Upper lobe of left lung (tissue), 4 donors: ENCODE results near the gene GNPTAB.

ENCODE experiments used
- EP300 ChIP-seq, 4 donors: sonication (generic); formaldehyde crosslinking; IDR thresholded peaks; one replicate each; pipeline ENCODE4 v1.5.1; 2017; ENCODE audit warnings: antibody characterized with exemption in 4 of 4, control low read depth in 2 of 4
- POLR2A ChIP-seq, 4 donors: fragments of 450-650 bp; IDR thresholded peaks; one replicate each; pipeline ENCODE4 v1.5.1; 2016 to 2017; ENCODE audit warnings: antibody characterized with exemption in 4 of 4, mild to moderate bottlenecking in 2 of 4
- POLR2AphosphoS5 ChIP-seq, 2 donors: sonication (generic); formaldehyde crosslinking; IDR thresholded peaks; one replicate each; pipeline ENCODE4 v1.5.1; 2017; ENCODE audit warnings: antibody characterized with exemption in 2 of 2
- TF ChIP-seq, protein P1 (sequence below), 6 experiments: fragments of 450-650 bp in 4 of 6; fragments of 200-600 bp in 2 of 6; sonication (generic) in 2 of 6; IDR thresholded peaks; one replicate each; pipeline ENCODE4 v1.5.1; 2016 to 2019; ENCODE audit warnings: antibody characterized with exemption in 6 of 6

DNA sequence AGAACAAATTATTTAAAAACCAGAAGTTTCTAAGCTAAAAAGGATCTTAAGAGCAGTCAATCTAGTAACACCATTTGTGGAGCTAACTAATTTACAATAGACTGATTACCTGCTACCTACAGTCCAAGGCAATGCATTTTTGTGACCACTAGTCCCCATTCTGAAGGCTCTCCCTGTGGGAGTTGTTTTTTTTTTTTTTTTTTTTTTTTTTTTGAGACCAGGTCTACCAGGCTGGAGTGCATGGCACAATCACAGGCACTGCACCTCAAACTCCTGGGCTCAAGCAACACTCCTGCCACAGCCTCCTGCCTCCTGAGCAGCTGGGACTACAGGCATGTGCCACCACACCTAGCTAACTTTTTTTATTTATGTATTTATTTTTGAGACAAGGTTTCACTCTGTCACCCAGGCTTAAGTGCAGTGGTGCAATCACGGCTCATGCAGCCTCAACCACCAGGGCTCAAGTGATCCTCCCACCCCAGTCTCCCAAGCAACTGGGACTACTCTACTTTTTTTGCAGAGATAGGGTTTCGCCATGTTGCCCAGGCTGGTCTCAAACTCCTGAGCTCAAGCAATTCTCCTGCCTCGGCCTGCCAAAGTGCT lies 3.9 kb downstream of the GNPTAB start:
- TF ChIP-seq POLR2A (IDR thresholded peaks at IDR 0.05), result no peak
- TF ChIP-seq, protein P1, sequence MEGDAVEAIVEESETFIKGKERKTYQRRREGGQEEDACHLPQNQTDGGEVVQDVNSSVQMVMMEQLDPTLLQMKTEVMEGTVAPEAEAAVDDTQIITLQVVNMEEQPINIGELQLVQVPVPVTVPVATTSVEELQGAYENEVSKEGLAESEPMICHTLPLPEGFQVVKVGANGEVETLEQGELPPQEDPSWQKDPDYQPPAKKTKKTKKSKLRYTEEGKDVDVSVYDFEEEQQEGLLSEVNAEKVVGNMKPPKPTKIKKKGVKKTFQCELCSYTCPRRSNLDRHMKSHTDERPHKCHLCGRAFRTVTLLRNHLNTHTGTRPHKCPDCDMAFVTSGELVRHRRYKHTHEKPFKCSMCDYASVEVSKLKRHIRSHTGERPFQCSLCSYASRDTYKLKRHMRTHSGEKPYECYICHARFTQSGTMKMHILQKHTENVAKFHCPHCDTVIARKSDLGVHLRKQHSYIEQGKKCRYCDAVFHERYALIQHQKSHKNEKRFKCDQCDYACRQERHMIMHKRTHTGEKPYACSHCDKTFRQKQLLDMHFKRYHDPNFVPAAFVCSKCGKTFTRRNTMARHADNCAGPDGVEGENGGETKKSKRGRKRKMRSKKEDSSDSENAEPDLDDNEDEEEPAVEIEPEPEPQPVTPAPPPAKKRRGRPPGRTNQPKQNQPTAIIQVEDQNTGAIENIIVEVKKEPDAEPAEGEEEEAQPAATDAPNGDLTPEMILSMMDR (IDR thresholded peaks at IDR 0.05), result no peak
- TF ChIP-seq EP300 (IDR thresholded peaks at IDR 0.05), result no peak
- no peak for TF ChIP-seq POLR2AphosphoS5 (IDR thresholded peaks at IDR 0.05)
